H1 (cell line): Measurements from ENCODE around the gene PUSL1. TPM values are rescaled to one million over a fixed set of nuclear protein-coding genes. Genes with fewer than 3 reads are reported as not detected.

Experiments used
- CTCF ChIA-PET: fragments of 300-600 bp; sonication (Branson Sonifier 250); formaldehyde crosslinking; loops from one replicate; lab custom pipeline; 2021; ENCODE audit not compliant: partially characterized antibody; lab: Charles Lee
- POLR2A ChIA-PET: fragments of 300-600 bp; sonication (Branson Sonifier 250); formaldehyde crosslinking; loops from one replicate; lab custom pipeline; 2021; ENCODE audit warnings: inconsistent platforms; ENCODE audit not compliant: partially characterized antibody; lab: Charles Lee
- DNase-seq, 2 experiments: peaks; one replicate each; pipeline versions ENCODE4 v3.0.0 to v3.0.0-alpha.2; 2010 to 2022; ENCODE audit warnings: low spot score in 2 of 2, low read depth in 1 of 2, mixed read lengths in 1 of 2
- FAIRE-seq: peaks from 2 replicates; lab custom pipeline; 2011; peaks lifted over from hg19 to GRCh38; lab: Jason Lieb, UNC
- H2AFZ ChIP-seq: 2 replicates; pipeline ENCODE4 v1.8.1; 2012; ENCODE audit warnings: low read length, inconsistent platforms
- H2AK5ac ChIP-seq: 2 replicates; pipeline ENCODE4 v1.6.1; 2013; ENCODE audit warnings: low read depth, low read length
- H2BK120ac ChIP-seq: replicated peaks from 2 replicates; pipeline ENCODE3; 2013; ENCODE audit warnings: low read depth, low read length, inconsistent platforms
- H2BK12ac ChIP-seq: 2 replicates; pipeline ENCODE4 v1.6.1; 2013; ENCODE audit warnings: low read depth, low read length
- H2BK15ac ChIP-seq: 2 replicates; pipeline ENCODE4 v1.6.1; 2013; ENCODE audit warnings: low read length
- H2BK20ac ChIP-seq: 2 replicates; pipeline ENCODE4 v1.6.1; 2013; ENCODE audit warnings: low read length
- H2BK5ac ChIP-seq: 2 replicates; pipeline ENCODE4 v1.6.1; 2013; ENCODE audit warnings: low read depth, low read length
- H3K14ac ChIP-seq: 2 replicates; pipeline ENCODE4 v1.6.1; 2013; ENCODE audit warnings: inconsistent platforms; ENCODE audit not compliant: insufficient read length
- H3K18ac ChIP-seq: 2 replicates; pipeline ENCODE4 v1.6.1; 2013; ENCODE audit warnings: low read length; ENCODE audit errors: extremely low read depth
- H3K23ac ChIP-seq: 2 replicates; pipeline ENCODE4 v1.6.1; 2013; ENCODE audit warnings: inconsistent platforms; ENCODE audit not compliant: insufficient read length
- H3K23me2 ChIP-seq: 2 replicates; pipeline ENCODE4 v1.6.1; 2013; ENCODE audit warnings: low read depth, low read length
- H3K27ac ChIP-seq: 2 replicates; pipeline ENCODE4 v1.6.1; 2011; ENCODE audit warnings: low read depth, low read length, inconsistent platforms
- H3K27me3 ChIP-seq, 4 experiments: replicated peaks in 1 of 4; 1 replicate in 1 of 4; 2 replicates in 3 of 4; pipeline versions ENCODE4 v1.6.1 to v1.8.1; 2011 to 2013; ENCODE audit warnings: low read length in 3 of 4, mild to moderate bottlenecking in 3 of 4, inconsistent platforms in 2 of 4, mixed read lengths in 2 of 4, moderate library complexity in 1 of 4; ENCODE audit not compliant: control insufficient read depth in 3 of 4, insufficient read depth in 3 of 4; ENCODE audit errors: extremely low read depth in 1 of 4
- H3K36me3 ChIP-seq, 4 experiments: 2 replicates each; pipeline versions ENCODE4 v1.6.1 to v1.8.1; 2011 to 2013; ENCODE audit warnings: mild to moderate bottlenecking in 4 of 4, low read length in 3 of 4, moderate library complexity in 2 of 4, control low read depth in 1 of 4, inconsistent platforms in 1 of 4; ENCODE audit not compliant: insufficient read depth in 4 of 4, control insufficient read depth in 2 of 4
- H3K4ac ChIP-seq: replicated peaks from 2 replicates; pipeline ENCODE3; 2013; ENCODE audit warnings: low read length, low read depth, mixed read lengths, inconsistent platforms; ENCODE audit not compliant: insufficient read length
- H3K4me1 ChIP-seq, 4 experiments: replicated peaks in 1 of 4; 1 replicate in 1 of 4; 2 replicates in 3 of 4; pipeline versions ENCODE4 v1.6.1 to v1.8.1; 2011 to 2013; ENCODE audit warnings: low read length in 3 of 4, inconsistent platforms in 2 of 4, mixed read lengths in 1 of 4; ENCODE audit not compliant: insufficient read depth in 4 of 4, control insufficient read depth in 3 of 4
- H3K4me2 ChIP-seq, 2 experiments: 2 replicates each; pipeline versions ENCODE4 v1.6.1 to v1.8.1; 2011 to 2013; ENCODE audit warnings: low read depth in 2 of 2, low read length in 2 of 2, control low read depth in 1 of 2, inconsistent platforms in 1 of 2, mild to moderate bottlenecking in 1 of 2; ENCODE audit not compliant: insufficient read depth in 1 of 2
- H3K4me3 ChIP-seq, 4 experiments: fragments of 200-600, 300-600 bp in 1 of 4; sonication (generic), shearing (Covaris generic), sonication (Bioruptor Twin) in 1 of 4; 2 replicates each; pipeline versions ENCODE4 v1.5.1 to v1.8.1; 2011 to 2016; ENCODE audit warnings: low read length in 4 of 4, low read depth in 3 of 4, control low read depth in 2 of 4, inconsistent platforms in 2 of 4, mild to moderate bottlenecking in 2 of 4, mixed read lengths in 1 of 4, moderate library complexity in 1 of 4; ENCODE audit not compliant: insufficient read depth in 2 of 4; ENCODE audit errors: extremely low read depth in 1 of 4
- H3K56ac ChIP-seq: replicated peaks from 2 replicates; pipeline ENCODE3; 2013; ENCODE audit warnings: low read depth, mild to moderate bottlenecking, mixed read lengths, low read length, inconsistent platforms; ENCODE audit not compliant: insufficient read length
- H3K79me1 ChIP-seq: 2 replicates; pipeline ENCODE4 v1.6.1; 2013; ENCODE audit warnings: low read depth, low read length, control low read depth
- H3K79me2 ChIP-seq, 2 experiments: 2 replicates each; pipeline versions ENCODE4 v1.6.1 to v1.8.1; 2012 to 2013; ENCODE audit warnings: low read length in 2 of 2, mild to moderate bottlenecking in 2 of 2, inconsistent platforms in 1 of 2; ENCODE audit not compliant: insufficient read depth in 2 of 2, control insufficient read depth in 1 of 2
- H3K9ac ChIP-seq, 4 experiments: replicated peaks in 1 of 4; 1 replicate in 1 of 4; 2 replicates in 3 of 4; pipeline versions ENCODE4 v1.6.1 to v1.8.1; 2011 to 2013; ENCODE audit warnings: low read depth in 3 of 4, low read length in 3 of 4, control low read depth in 2 of 4, mild to moderate bottlenecking in 2 of 4, moderate library complexity in 2 of 4, inconsistent platforms in 1 of 4; ENCODE audit errors: extremely low read depth in 1 of 4
- H3K9me3 ChIP-seq, 2 experiments: 2 replicates each; pipeline versions ENCODE4 v1.6.1 to v1.8.1; 2012 to 2013; ENCODE audit warnings: mild to moderate bottlenecking in 2 of 2, moderate library complexity in 2 of 2, control low read depth in 1 of 2, inconsistent platforms in 1 of 2, low read depth in 1 of 2, low read length in 1 of 2, mixed read lengths in 1 of 2; ENCODE audit not compliant: insufficient read depth in 2 of 2
- H4K20me1 ChIP-seq, 2 experiments: replicated peaks in 1 of 2; 2 replicates each; pipeline versions ENCODE3 to v1.8.1; 2011 to 2013; ENCODE audit warnings: inconsistent platforms in 2 of 2, low read length in 2 of 2, mild to moderate bottlenecking in 1 of 2; ENCODE audit not compliant: insufficient read depth in 2 of 2, control insufficient read depth in 1 of 2
- H4K5ac ChIP-seq: 2 replicates; pipeline ENCODE4 v1.6.1; 2013; ENCODE audit warnings: low read length, low read depth, mixed read lengths, inconsistent platforms; ENCODE audit not compliant: insufficient read length
- H4K8ac ChIP-seq: 2 replicates; pipeline ENCODE4 v1.8.0; 2013; ENCODE audit warnings: mild to moderate bottlenecking, moderate library complexity, low read length, inconsistent platforms; ENCODE audit not compliant: insufficient read depth; ENCODE audit errors: extremely low read depth
- H4K91ac ChIP-seq: replicated peaks from 2 replicates; pipeline ENCODE3; 2013; ENCODE audit warnings: low read length, mixed read lengths, inconsistent platforms; ENCODE audit not compliant: insufficient read length
- ATF2 ChIP-seq: IDR thresholded peaks from 2 replicates; pipeline ENCODE4 v1.6.1; 2012; ENCODE audit warnings: low read length, inconsistent platforms
- CHD1 ChIP-seq: IDR thresholded peaks from 2 replicates; pipeline ENCODE4 v1.6.1; 2012; ENCODE audit warnings: low read depth, low read length, improper control_type of control experiment
- EZH2 ChIP-seq: fragments of 200-600 bp; sonication (generic); IDR thresholded peaks from 2 replicates; pipeline ENCODE4 v1.7.1; 2012; ENCODE audit warnings: low read depth, mild to moderate bottlenecking, moderate library complexity, low read length, inconsistent platforms; ENCODE audit not compliant: severe bottlenecking
- JUN ChIP-seq: IDR thresholded peaks from 2 replicates; pipeline ENCODE4 v1.6.1; 2011; ENCODE audit warnings: low read depth, mild to moderate bottlenecking, improper control_type of control experiment, low read length
- SUZ12 ChIP-seq: fragments of 200-600 bp; sonication (generic); IDR thresholded peaks from 2 replicates; pipeline ENCODE4 v1.6.1; 2012; ENCODE audit warnings: mild to moderate bottlenecking, inconsistent platforms, low read length, moderate library complexity, mixed read lengths
- TEAD4 ChIP-seq: IDR thresholded peaks from 2 replicates; pipeline ENCODE4 v1.6.1; 2012; ENCODE audit warnings: low read depth, low read length, inconsistent platforms, mixed read lengths
- WGBS, 2 experiments: shearing (Covaris generic) in 1 of 2; methylation state at CpG; one replicate each; pipeline versions ENCODE4 v1.1.6 to v1.1.7; 2013 to 2015; ENCODE audit warnings: low lambda C conversion rate in 2 of 2, mixed read lengths in 2 of 2, inconsistent platforms in 1 of 2, low coverage in 1 of 2, missing lambda C conversion rate in 1 of 2; ENCODE audit not compliant: insufficient replicate concordance in 2 of 2, insufficient coverage in 1 of 2, insufficient read length in 1 of 2; ENCODE audit errors: extremely low coverage in 1 of 2, missing lambda C conversion rate in 1 of 2; 5-methylcytosine and 5-hydroxymethylcytosine counted together
- polyA plus RNA-seq, 7 experiments: library from polyadenylated mRNA; depleted of rRNA in 3 of 7; stranded (reverse) in 5 of 7; unstranded in 2 of 7; fragments of >200 nt in 5 of 7; fragments of 200-250 nt in 2 of 7; gene quantifications; 1 replicate in 5 of 7; 2 replicates in 1 of 7; 4 replicates in 1 of 7; pipeline versions ENCODE4 v1.2.1 to v1.2.3, GENCODE V29; 2011 to 2013; ENCODE audit warnings: missing spikeins in 2 of 7, mixed read lengths in 2 of 7
- total RNA-seq: library from RNA; stranded (reverse); fragmentation: NEBNext Ultra II Directional; extraction: Animal tissue kit (Norgen Biotek cat#: 25700); gene quantifications from 2 replicates; pipeline ENCODE4 v1.2.1, GENCODE V29; 2021

The PUSL1 gene
- total and polyA plus RNA-seq, 2 of the 8 experiments (the other 6 are each of a cell fraction or from before 2014, with no cell fraction given): 38.8 to 87.4 TPM

GRCh38 chr1:1341549-1342021 lies 33.2 kb downstream of the PUSL1 start:
- ChIA-PET CTCF (interaction anchor here (0.8 to 1.5 kb wide), 4 partner anchors 24 to 50 kb away, joined by 3 to 5 read pairs (median 4); partner anchors contain the start of gene AURKAIP1), POLR2A (interaction anchor here (0.8 to 1.3 kb wide), 4 partner anchors 12 to 33 kb away, joined by 3 to 4 read pairs (median 3); partner anchors contain the start of gene AURKAIP1)
- no peak overlapping the region for H3K56ac ChIP-seq
- H3K23ac ChIP-seq: no peak overlapping the region
- H3K27ac ChIP-seq: no peak overlapping the region
- H4K20me1 ChIP-seq: peaks cover 21 to 45% of the 10 kb centered on the region in 2 experiments
- H2BK12ac ChIP-seq: no peak overlapping the region
- peaks cover 0 to 12% of the 10 kb centered on the region in 2 experiments; a peak in 1 of 4 replicates for H3K79me2 ChIP-seq
- H3K27me3 ChIP-seq: no peaks in the 10 kb centered on the region; a peak in 1 of 7 replicates
- H3K79me1 ChIP-seq: peaks cover 20% of the 10 kb centered on the region
- no peak overlapping the region for H4K91ac ChIP-seq
- H3K14ac ChIP-seq: peak overlapping the region; percentile 16
- peaks cover 0 to 5% of the 10 kb centered on the region in 2 experiments; a peak in 1 of 4 replicates for H3K9me3 ChIP-seq
- FAIRE-seq (no peak), DNase-seq (no peak)
- no peak overlapping the region for H4K5ac ChIP-seq
- no peak overlapping the region for H2BK15ac ChIP-seq
- peaks cover 2 to 36% (median 15%) of the 10 kb centered on the region in 4 experiments; a peak in 7 of 8 replicates for H3K36me3 ChIP-seq
- no peak overlapping the region for H4K8ac ChIP-seq
- H2BK20ac ChIP-seq: no peak overlapping the region
- no peak overlapping the region for H3K4me3 ChIP-seq
- H2BK120ac ChIP-seq: no peak overlapping the region
- H3K4me2 ChIP-seq: no peak overlapping the region
- H2BK5ac ChIP-seq: no peak overlapping the region; the same call in 1 of the 2 replicates
- H3K4ac ChIP-seq: no peak overlapping the region
- H2AK5ac ChIP-seq: no peak overlapping the region
- H3K4me1 ChIP-seq: peaks cover 0 to 2% (median 0%) of the 10 kb centered on the region in 4 experiments; a peak in 3 of 7 replicates
- TF ChIP-seq EZH2 (no peak), JUN (no peak), CHD1 (no peak), TEAD4 (no peak), SUZ12 (no peak), ATF2 (no peak)
- H2AFZ ChIP-seq: no peak overlapping the region
- peaks cover 1% of the 10 kb centered on the region; the same call in 1 of the 2 replicates for H3K23me2 ChIP-seq
- H3K18ac ChIP-seq: no peak overlapping the region
- H3K9ac ChIP-seq: no peak overlapping the region
- 98% methylated on average over 17 of the region's 17 CpGs; no CpG with 5 or more reads in 1 of the 2 experiments for WGBS, 2 experiments
